HG03025 (cell line): Measurements from ENCODE around the gene FNDC3B.

Experiments used
- ATAC-seq: cut with Tn5 transposase; IDR thresholded peaks from one replicate; pipeline ENCODE4 v1.9.1; 2021; ENCODE audit warnings: mild to moderate bottlenecking, moderate library complexity; ENCODE audit not compliant: unreplicated experiment, low FRiP score

FNDC3B gene

GRCh38 chr3:172296248-172296974, 257.0 kb downstream of the FNDC3B start:
- ATAC-seq = no peak

GRCh38 chr3:172296975-172297332, 257.6 kb downstream of the FNDC3B start:
- no peak for ATAC-seq

- ATAC-seq = no peak
Measured at GRCh38 chr3:172298247-172298646, 258.9 kb downstream of the FNDC3B start.

- ATAC-seq = no peak
Measured at GRCh38 chr3:172300187-172300586, 260.8 kb downstream of the FNDC3B start.

- no peak for ATAC-seq
Measured at GRCh38 chr3:172300862-172301261, 261.5 kb downstream of the FNDC3B start.

- ATAC-seq = no peak
Measured at GRCh38 chr3:172302203-172302602, 262.8 kb downstream of the FNDC3B start.

- ATAC-seq = no peak
Measured at GRCh38 chr3:172303181-172303580, 263.8 kb downstream of the FNDC3B start.

GRCh38 chr3:172303941-172304558, 264.7 kb downstream of the FNDC3B start:
- ATAC-seq = no peak

GRCh38 chr3:172305552-172305951, 266.2 kb downstream of the FNDC3B start:
- ATAC-seq = no peak

- ATAC-seq = no peak
Measured at GRCh38 chr3:172305974-172306373, 266.6 kb downstream of the FNDC3B start.

GRCh38 chr3:172307141-172307560, 267.8 kb downstream of the FNDC3B start:
- ATAC-seq = no peak

- no peak for ATAC-seq
Measured at GRCh38 chr3:172309059-172309458, 269.7 kb downstream of the FNDC3B start.

GRCh38 chr3:172309741-172310427, 270.5 kb downstream of the FNDC3B start:
- ATAC-seq = no peak

- no peak for ATAC-seq
Measured at GRCh38 chr3:172310428-172310760, 271.0 kb downstream of the FNDC3B start.

- no peak for ATAC-seq
Measured at GRCh38 chr3:172311217-172311616, 271.8 kb downstream of the FNDC3B start.

GRCh38 chr3:172312001-172312400, 272.6 kb downstream of the FNDC3B start:
- no peak for ATAC-seq

- ATAC-seq = no peak
Measured at GRCh38 chr3:172312711-172313110, 273.3 kb downstream of the FNDC3B start.

- no peak for ATAC-seq
Measured at GRCh38 chr3:172313671-172314070, 274.3 kb downstream of the FNDC3B start.

- no peak for ATAC-seq
Measured at GRCh38 chr3:172314591-172315160, 275.3 kb downstream of the FNDC3B start.

GRCh38 chr3:172315401-172316091, 276.2 kb downstream of the FNDC3B start:
- no peak for ATAC-seq

- ATAC-seq = no peak
Measured at GRCh38 chr3:172316758-172317157, 277.4 kb downstream of the FNDC3B start.
